HepG2 (cell line): ENCODE results near the gene MTMR3. TPM values are rescaled to one million over a fixed set of nuclear protein-coding genes. Genes with fewer than 3 reads are reported as not detected.

Source experiments
- ARNTL ChIP-seq: sonication (generic); formaldehyde crosslinking; IDR thresholded peaks from 2 replicates; pipeline ENCODE4 v1.4.0; 2020; ENCODE audit warnings: mild to moderate bottlenecking, missing genetic modification reagents
- CHD2 ChIP-seq: IDR thresholded peaks from 2 replicates; pipeline ENCODE4 v1.6.1; 2011; ENCODE audit warnings: low read depth, low read length, improper control_type of control experiment
- IKZF1 ChIP-seq: fragments of 450-650 bp; IDR thresholded peaks from 2 replicates; pipeline ENCODE4 v1.7.1; 2016
- ISL2 ChIP-seq: sonication (generic); formaldehyde crosslinking; IDR thresholded peaks from 2 replicates; pipeline ENCODE4 v1.5.0; 2020; ENCODE audit warnings: missing genetic modification reagents
- KDM4B ChIP-seq: sonication (generic); formaldehyde crosslinking; IDR thresholded peaks from 2 replicates; pipeline ENCODE4 v1.4.0; 2020; ENCODE audit warnings: missing genetic modification reagents
- MEIS1 ChIP-seq: sonication (generic); formaldehyde crosslinking; IDR thresholded peaks from 2 replicates; pipeline ENCODE4 v1.9.0; 2021; ENCODE audit warnings: mild to moderate bottlenecking, missing genetic modification reagents, moderate library complexity, borderline replicate concordance
- MLLT10 ChIP-seq: sonication (generic); formaldehyde crosslinking; IDR thresholded peaks from 2 replicates; pipeline ENCODE4 v1.4.0; 2020; ENCODE audit warnings: missing genetic modification reagents
- MZF1 ChIP-seq: sonication (generic); formaldehyde crosslinking; IDR thresholded peaks from 2 replicates; pipeline ENCODE4 v1.8.1; 2023; ENCODE audit warnings: mild to moderate bottlenecking, missing genetic modification reagents, borderline replicate concordance
- RARG ChIP-seq: sonication (generic); formaldehyde crosslinking; IDR thresholded peaks from 2 replicates; pipeline ENCODE4 v1.4.0; 2020; ENCODE audit warnings: low read depth, mild to moderate bottlenecking, missing genetic modification reagents
- SAP130 ChIP-seq: IDR thresholded peaks from 2 replicates; pipeline ENCODE4 v1.6.1; 2016; ENCODE audit warnings: low read depth
- SRSF9 ChIP-seq: fragments of 200-400 bp; formaldehyde crosslinking; IDR thresholded peaks from 2 replicates; pipeline ENCODE4 v1.6.1; 2018; ENCODE audit warnings: borderline replicate concordance, mild to moderate bottlenecking, low read depth, low read length; ENCODE audit not compliant: insufficient read depth, poor library complexity, severe bottlenecking
- TBX2 ChIP-seq: sonication (generic); formaldehyde crosslinking; IDR thresholded peaks from 2 replicates; pipeline ENCODE4 v1.5.0; 2020; ENCODE audit warnings: missing genetic modification reagents, mild to moderate bottlenecking, borderline replicate concordance
- ZFP62 ChIP-seq: sonication (generic); formaldehyde crosslinking; IDR thresholded peaks from 2 replicates; pipeline ENCODE4 v1.4.0; 2020; ENCODE audit warnings: missing genetic modification reagents
- ZFY ChIP-seq: sonication (generic); formaldehyde crosslinking; IDR thresholded peaks from 2 replicates; pipeline ENCODE4 v1.4.0; 2020; ENCODE audit warnings: missing genetic modification reagents
- ZNF10 ChIP-seq: sonication (generic); formaldehyde crosslinking; IDR thresholded peaks from 2 replicates; pipeline ENCODE4 v1.4.0; 2020; ENCODE audit warnings: mild to moderate bottlenecking, low read depth, missing genetic modification reagents, borderline replicate concordance
- ZNF274 ChIP-seq: sonication (generic); formaldehyde crosslinking; IDR thresholded peaks from 2 replicates; pipeline ENCODE4 v1.5.1; 2020; ENCODE audit warnings: mild to moderate bottlenecking, missing genetic modification reagents
- ZNF30 ChIP-seq: sonication (generic); formaldehyde crosslinking; IDR thresholded peaks from 2 replicates; pipeline ENCODE4 v1.5.0; 2020; ENCODE audit warnings: mild to moderate bottlenecking, missing genetic modification reagents
- ZNF672 ChIP-seq: sonication (generic); formaldehyde crosslinking; IDR thresholded peaks from 2 replicates; pipeline ENCODE4 v1.8.1; 2022; ENCODE audit warnings: missing genetic modification reagents
- ZNF766 ChIP-seq: sonication (generic); formaldehyde crosslinking; IDR thresholded peaks from 2 replicates; pipeline ENCODE4 v1.5.0; 2020; ENCODE audit warnings: missing genetic modification reagents, borderline replicate concordance
- ZNF772 ChIP-seq: sonication (generic); formaldehyde crosslinking; IDR thresholded peaks from 2 replicates; pipeline ENCODE4 v1.5.0; 2020; ENCODE audit warnings: mild to moderate bottlenecking, missing genetic modification reagents
- ZNF841 ChIP-seq: sonication (generic); formaldehyde crosslinking; IDR thresholded peaks from 2 replicates; pipeline ENCODE4 v1.8.1; 2023; ENCODE audit warnings: missing genetic modification reagents, borderline replicate concordance
- ZZZ3 ChIP-seq: sonication (generic); formaldehyde crosslinking; IDR thresholded peaks from 2 replicates; pipeline ENCODE4 v1.4.0; 2020; ENCODE audit warnings: missing genetic modification reagents, mild to moderate bottlenecking, borderline replicate concordance
- polyA plus RNA-seq, 8 experiments: library from polyadenylated mRNA; depleted of rRNA in 3 of 8; stranded (reverse) in 7 of 8; unstranded in 1 of 8; fragments of >200 nt; fragmentation: Illumina TruSeq in 4 of 8; extraction: Trizol in 4 of 8; gene quantifications; 2 replicates each; pipeline versions ENCODE4 v1.2.1 to v1.2.3, GENCODE V29; 2011 to 2016; ENCODE audit warnings: low read depth in 4 of 8, missing spikeins in 1 of 8, mixed read lengths in 1 of 8; ENCODE audit not compliant: insufficient read depth in 1 of 8
- total RNA-seq, 5 experiments: library from RNA; depleted of rRNA; stranded (reverse); fragments of >200 nt; fragmentation: Illumina TruSeq; extraction: Trizol; gene quantifications; 2 replicates each; pipeline ENCODE4 v1.2.3, GENCODE V29; 2016; ENCODE audit warnings: low read depth in 1 of 5
- TF ChIP-seq, protein P1 (sequence below): sonication (generic); formaldehyde crosslinking; IDR thresholded peaks from 2 replicates; pipeline ENCODE4 v1.4.0; 2020; ENCODE audit warnings: missing genetic modification reagents
- TF ChIP-seq, protein P2 (sequence below): sonication (generic); formaldehyde crosslinking; IDR thresholded peaks from 2 replicates; pipeline ENCODE4 v1.8.0; 2022; ENCODE audit warnings: missing genetic modification reagents, mild to moderate bottlenecking, inconsistent platforms, borderline replicate concordance
- TF ChIP-seq, protein P3 (sequence below): sonication (generic); formaldehyde crosslinking; IDR thresholded peaks from 2 replicates; pipeline ENCODE4 v1.4.0; 2020; ENCODE audit warnings: missing genetic modification reagents

MTMR3 gene
- total and polyA plus RNA-seq, 2 of the 13 experiments (the other 11 are each of a cell fraction or from before 2014, with no cell fraction given) = 12.6 to 24.8 TPM

DNA sequence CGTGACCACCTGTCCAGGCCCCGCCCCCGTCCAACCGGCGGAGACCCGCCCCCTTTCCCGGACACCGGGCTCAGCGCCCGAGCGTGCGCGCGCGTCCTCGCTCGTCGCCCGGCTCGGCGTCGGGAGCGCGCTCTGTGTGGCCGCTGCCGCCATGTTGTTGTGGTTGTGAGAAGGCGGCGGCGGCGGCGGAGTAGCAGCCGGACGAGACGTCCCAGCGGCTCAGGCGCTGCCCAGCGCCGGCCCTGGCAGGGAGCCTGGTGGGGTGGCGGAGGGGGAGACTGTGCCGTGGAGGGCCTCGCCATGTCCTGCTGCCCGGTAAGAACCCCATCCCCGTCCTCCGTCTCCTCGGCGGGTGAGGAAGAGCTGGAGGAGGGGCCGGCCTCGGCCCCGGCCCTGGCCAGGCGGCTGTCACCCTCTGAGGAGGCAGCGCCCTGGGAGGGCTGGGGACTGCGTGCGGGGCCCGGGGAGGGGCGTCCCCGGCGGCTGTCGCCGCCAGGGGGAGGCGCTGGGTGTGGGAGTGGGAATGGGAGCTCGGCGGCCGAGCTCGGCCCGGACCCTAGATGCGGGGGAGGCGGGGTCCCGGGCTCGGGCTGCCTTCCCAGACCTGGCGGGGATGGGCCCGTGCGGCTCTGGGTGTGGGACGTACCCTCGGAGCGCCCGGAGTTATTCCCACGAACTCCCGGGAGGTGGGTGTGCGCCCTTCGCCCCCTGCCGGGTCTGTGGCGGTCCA is at the start of gene MTMR3 (continued):
- TF ChIP-seq RARG (CRISPR knock-in tag) (no peak), ZNF841 (CRISPR knock-in tag) (no peak), ZFY (CRISPR knock-in tag) (peak; percentile 76), ISL2 (CRISPR knock-in tag) (peak; percentile 20; the same call in 1 of the 2 replicates), ZNF772 (CRISPR knock-in tag) (peak; percentile 68), MEIS1 (CRISPR knock-in tag) (no peak), KDM4B (CRISPR knock-in tag) (no peak), ZFP62 (no peak), SAP130 (CRISPR knock-in tag) (peak; percentile 69), ARNTL (CRISPR knock-in tag) (0 out of 2 replicates have a peak, but pooled peaks have one; percentile 24), TBX2 (CRISPR knock-in tag) (peak; percentile 74), ZNF10 (CRISPR knock-in tag) (no peak), MZF1 (CRISPR knock-in tag) (no peak), ZNF766 (CRISPR knock-in tag) (no peak), MLLT10 (CRISPR knock-in tag) (no peak), CHD2 (no peak), ZZZ3 (CRISPR knock-in tag) (no peak), IKZF1 (no peak), ZNF30 (no peak), ZNF274 (CRISPR knock-in tag) (no peak), SRSF9 (no peak), ZNF672 (0 out of 2 replicates have a peak, but pooled peaks have one; percentile 48)
- TF ChIP-seq, protein P1, sequence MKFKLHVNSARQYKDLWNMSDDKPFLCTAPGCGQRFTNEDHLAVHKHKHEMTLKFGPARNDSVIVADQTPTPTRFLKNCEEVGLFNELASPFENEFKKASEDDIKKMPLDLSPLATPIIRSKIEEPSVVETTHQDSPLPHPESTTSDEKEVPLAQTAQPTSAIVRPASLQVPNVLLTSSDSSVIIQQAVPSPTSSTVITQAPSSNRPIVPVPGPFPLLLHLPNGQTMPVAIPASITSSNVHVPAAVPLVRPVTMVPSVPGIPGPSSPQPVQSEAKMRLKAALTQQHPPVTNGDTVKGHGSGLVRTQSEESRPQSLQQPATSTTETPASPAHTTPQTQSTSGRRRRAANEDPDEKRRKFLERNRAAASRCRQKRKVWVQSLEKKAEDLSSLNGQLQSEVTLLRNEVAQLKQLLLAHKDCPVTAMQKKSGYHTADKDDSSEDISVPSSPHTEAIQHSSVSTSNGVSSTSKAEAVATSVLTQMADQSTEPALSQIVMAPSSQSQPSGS (CRISPR knock-in tag) = no peak
- TF ChIP-seq, protein P2, sequence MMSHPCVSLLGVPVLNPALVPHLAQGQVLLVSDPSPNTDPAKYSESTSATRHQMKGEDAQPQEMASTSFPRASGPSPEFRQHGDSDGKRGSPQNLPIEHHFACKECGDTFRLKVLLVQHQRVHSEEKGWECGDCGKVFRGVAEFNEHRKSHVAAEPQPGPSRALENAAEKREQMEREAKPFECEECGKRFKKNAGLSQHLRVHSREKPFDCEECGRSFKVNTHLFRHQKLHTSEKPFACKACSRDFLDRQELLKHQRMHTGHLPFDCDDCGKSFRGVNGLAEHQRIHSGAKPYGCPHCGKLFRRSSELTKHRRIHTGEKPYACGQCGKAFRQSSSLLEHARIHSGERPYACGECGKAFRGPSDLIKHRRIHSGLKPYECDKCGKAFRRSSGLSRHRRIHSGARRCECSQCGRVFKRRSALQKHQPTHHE = no peak
- TF ChIP-seq, protein P3, sequence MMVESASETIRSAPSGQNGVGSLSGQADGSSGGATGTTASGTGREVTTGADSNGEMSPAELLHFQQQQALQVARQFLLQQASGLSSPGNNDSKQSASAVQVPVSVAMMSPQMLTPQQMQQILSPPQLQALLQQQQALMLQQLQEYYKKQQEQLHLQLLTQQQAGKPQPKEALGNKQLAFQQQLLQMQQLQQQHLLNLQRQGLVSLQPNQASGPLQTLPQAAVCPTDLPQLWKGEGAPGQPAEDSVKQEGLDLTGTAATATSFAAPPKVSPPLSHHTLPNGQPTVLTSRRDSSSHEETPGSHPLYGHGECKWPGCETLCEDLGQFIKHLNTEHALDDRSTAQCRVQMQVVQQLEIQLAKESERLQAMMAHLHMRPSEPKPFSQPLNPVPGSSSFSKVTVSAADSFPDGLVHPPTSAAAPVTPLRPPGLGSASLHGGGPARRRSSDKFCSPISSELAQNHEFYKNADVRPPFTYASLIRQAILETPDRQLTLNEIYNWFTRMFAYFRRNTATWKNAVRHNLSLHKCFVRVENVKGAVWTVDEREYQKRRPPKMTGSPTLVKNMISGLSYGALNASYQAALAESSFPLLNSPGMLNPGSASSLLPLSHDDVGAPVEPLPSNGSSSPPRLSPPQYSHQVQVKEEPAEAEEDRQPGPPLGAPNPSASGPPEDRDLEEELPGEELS = no peak
